ENCODE data around the gene TTC31.

GRCh38 chr2:74534411-74534810, 51.5 kb downstream of the TTC31 start:
- TF ChIP-seq CTCF (IDR thresholded peaks at IDR 0.05; ENCODE audit: low read depth, low read length, poor library complexity, severe bottlenecking) (no peak), EZH2phosphoT487 (IDR thresholded peaks at IDR 0.05; ENCODE audit: borderline replicate concordance, low read length) (no peak)
